Measurements from ENCODE around the gene COL5A1.

COL5A1 gene

GRCh38 chr9:134634667-134635230 is 6.9 kb upstream of the COL5A1 start:
- TF ChIP-seq EP300 (IDR thresholded peaks at IDR 0.05; ENCODE audit: borderline replicate concordance) (no peak), CEBPB (IDR thresholded peaks at IDR 0.05) (no peak), ZBTB7A (IDR thresholded peaks at IDR 0.05; ENCODE audit: low read depth) (no peak), RAD21 (IDR thresholded peaks at IDR 0.05; ENCODE audit: low read depth) (no peak), YY1 (IDR thresholded peaks at IDR 0.05; ENCODE audit: low read depth) (no peak), FOXM1 (IDR thresholded peaks at IDR 0.05; ENCODE audit: borderline replicate concordance, low read depth) (no peak), TAF1 (IDR thresholded peaks at IDR 0.05; ENCODE audit: low read depth) (no peak), EGR1 (IDR thresholded peaks at IDR 0.05) (no peak), NFIC (IDR thresholded peaks at IDR 0.05) (no peak), MAX (IDR thresholded peaks at IDR 0.05) (no peak), CREB1 (IDR thresholded peaks at IDR 0.05; ENCODE audit: low read depth) (no peak), TCF12 (IDR thresholded peaks at IDR 0.05; ENCODE audit: low read depth) (no peak), TEAD4 (IDR thresholded peaks at IDR 0.05) (no peak)
- TF ChIP-seq, protein P1, sequence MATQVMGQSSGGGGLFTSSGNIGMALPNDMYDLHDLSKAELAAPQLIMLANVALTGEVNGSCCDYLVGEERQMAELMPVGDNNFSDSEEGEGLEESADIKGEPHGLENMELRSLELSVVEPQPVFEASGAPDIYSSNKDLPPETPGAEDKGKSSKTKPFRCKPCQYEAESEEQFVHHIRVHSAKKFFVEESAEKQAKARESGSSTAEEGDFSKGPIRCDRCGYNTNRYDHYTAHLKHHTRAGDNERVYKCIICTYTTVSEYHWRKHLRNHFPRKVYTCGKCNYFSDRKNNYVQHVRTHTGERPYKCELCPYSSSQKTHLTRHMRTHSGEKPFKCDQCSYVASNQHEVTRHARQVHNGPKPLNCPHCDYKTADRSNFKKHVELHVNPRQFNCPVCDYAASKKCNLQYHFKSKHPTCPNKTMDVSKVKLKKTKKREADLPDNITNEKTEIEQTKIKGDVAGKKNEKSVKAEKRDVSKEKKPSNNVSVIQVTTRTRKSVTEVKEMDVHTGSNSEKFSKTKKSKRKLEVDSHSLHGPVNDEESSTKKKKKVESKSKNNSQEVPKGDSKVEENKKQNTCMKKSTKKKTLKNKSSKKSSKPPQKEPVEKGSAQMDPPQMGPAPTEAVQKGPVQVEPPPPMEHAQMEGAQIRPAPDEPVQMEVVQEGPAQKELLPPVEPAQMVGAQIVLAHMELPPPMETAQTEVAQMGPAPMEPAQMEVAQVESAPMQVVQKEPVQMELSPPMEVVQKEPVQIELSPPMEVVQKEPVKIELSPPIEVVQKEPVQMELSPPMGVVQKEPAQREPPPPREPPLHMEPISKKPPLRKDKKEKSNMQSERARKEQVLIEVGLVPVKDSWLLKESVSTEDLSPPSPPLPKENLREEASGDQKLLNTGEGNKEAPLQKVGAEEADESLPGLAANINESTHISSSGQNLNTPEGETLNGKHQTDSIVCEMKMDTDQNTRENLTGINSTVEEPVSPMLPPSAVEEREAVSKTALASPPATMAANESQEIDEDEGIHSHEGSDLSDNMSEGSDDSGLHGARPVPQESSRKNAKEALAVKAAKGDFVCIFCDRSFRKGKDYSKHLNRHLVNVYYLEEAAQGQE (IDR thresholded peaks at IDR 0.05; ENCODE audit: low read depth): no peak
- TF ChIP-seq, protein P2, sequence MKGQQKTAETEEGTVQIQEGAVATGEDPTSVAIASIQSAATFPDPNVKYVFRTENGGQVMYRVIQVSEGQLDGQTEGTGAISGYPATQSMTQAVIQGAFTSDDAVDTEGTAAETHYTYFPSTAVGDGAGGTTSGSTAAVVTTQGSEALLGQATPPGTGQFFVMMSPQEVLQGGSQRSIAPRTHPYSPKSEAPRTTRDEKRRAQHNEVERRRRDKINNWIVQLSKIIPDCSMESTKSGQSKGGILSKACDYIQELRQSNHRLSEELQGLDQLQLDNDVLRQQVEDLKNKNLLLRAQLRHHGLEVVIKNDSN (IDR thresholded peaks at IDR 0.05): no peak

DNA sequence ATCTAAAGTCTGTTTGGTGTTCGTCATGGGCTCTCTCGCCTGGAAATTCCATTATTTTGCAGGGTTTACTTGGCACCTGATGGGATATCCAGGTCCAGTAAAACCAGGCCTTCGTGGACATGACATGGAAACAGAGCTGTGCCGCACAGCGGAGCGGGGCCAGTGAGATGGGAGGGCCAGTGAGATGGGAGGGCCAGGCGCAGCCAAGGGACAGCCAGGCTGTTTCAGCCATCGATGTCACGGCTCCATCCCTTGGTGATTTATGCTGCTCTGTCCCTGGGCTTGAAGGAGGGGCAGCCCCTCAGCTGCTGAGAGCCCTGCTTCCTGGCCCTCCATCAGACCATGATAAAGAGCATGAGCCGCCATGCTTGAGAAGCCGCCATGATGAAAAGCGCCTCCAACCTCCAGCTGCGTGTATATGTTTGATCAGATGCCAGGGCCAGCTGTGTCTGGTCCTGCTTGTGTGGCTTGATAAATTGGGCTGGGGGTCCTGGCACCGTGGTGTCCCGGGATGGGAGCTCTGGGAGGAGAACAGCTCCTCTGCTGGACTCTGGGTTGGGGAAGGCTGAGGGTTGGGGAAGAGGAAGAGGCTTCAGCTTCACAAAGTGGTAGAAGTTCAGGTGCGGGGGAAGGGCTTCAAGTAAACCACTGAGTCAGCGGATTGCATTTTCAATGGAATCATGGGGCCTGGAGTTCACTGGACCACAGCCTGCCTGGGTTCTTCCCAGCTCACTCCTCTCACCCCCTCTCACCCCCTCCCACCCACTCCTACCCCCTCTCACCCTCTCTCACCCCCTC is 6.1 kb upstream of the COL5A1 start:
- TF ChIP-seq EGR1 (IDR thresholded peaks at IDR 0.05): no peak
- TF ChIP-seq MAX (IDR thresholded peaks at IDR 0.05): no peak
- TF ChIP-seq, protein P1 (IDR thresholded peaks at IDR 0.05; ENCODE audit: low read depth): no peak
- TF ChIP-seq CREB1 (IDR thresholded peaks at IDR 0.05; ENCODE audit: low read depth): no peak
- no peak for TF ChIP-seq YY1 (IDR thresholded peaks at IDR 0.05; ENCODE audit: low read depth)
- TF ChIP-seq RAD21 (IDR thresholded peaks at IDR 0.05; ENCODE audit: low read depth): no peak

DNA sequence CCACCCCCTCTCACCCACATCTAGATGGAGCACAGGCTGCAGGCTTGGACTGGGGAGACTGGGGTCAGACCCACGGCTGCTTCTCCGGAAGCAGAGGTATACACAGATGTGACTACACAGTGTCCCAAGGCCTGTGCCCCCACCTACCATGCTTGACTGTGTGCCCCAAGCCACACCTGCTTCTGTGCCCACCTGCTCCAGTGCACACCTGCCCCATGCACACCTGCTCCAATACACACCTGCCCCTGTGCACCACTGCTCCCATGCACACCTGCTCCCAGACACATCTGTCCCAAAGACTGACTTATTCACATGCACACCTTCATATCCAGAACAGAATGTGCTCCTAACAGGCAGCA is 5.5 kb upstream of the COL5A1 start:
- no peak for TF ChIP-seq TEAD4 (IDR thresholded peaks at IDR 0.05)
- no peak for TF ChIP-seq NFIC (IDR thresholded peaks at IDR 0.05)
- TF ChIP-seq RAD21 (IDR thresholded peaks at IDR 0.05; ENCODE audit: low read depth): no peak
- TF ChIP-seq CREB1 (IDR thresholded peaks at IDR 0.05; ENCODE audit: low read depth): no peak
- no peak for TF ChIP-seq MAX (IDR thresholded peaks at IDR 0.05)
- TF ChIP-seq YY1 (IDR thresholded peaks at IDR 0.05; ENCODE audit: low read depth): no peak
- TF ChIP-seq TCF12 (IDR thresholded peaks at IDR 0.05; ENCODE audit: low read depth): no peak
- TF ChIP-seq, protein P2 (IDR thresholded peaks at IDR 0.05): no peak
- TF ChIP-seq TAF1 (IDR thresholded peaks at IDR 0.05; ENCODE audit: low read depth): no peak
- no peak for TF ChIP-seq EP300 (IDR thresholded peaks at IDR 0.05; ENCODE audit: borderline replicate concordance)
- TF ChIP-seq EGR1 (IDR thresholded peaks at IDR 0.05): no peak
- no peak for TF ChIP-seq ZBTB7A (IDR thresholded peaks at IDR 0.05; ENCODE audit: low read depth)
- TF ChIP-seq, protein P1 (IDR thresholded peaks at IDR 0.05; ENCODE audit: low read depth): no peak
- no peak for TF ChIP-seq FOXM1 (IDR thresholded peaks at IDR 0.05; ENCODE audit: borderline replicate concordance, low read depth)
- no peak for TF ChIP-seq CEBPB (IDR thresholded peaks at IDR 0.05)

DNA sequence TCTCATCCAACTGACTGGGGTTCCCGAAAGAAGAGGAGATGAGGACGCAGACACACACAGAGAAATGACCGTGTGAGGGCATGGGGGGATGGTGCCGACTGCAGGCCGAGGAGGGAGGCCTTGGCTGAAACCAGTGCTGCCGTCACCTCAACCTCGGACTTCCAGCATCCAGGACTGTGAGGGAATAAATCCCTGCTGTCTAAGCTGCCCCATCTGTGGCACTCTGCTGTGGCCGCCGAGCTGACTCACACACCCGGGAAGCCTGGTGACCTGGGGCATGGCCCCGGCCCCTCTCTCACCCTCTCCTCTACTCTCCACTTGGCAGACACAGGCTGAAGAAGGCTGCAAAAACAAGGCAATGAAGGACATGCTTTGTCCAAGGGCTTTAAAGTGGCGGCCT is 4.4 kb upstream of the COL5A1 start:
- TF ChIP-seq, protein P1 (IDR thresholded peaks at IDR 0.05; ENCODE audit: low read depth): no peak
- TF ChIP-seq FOXM1 (IDR thresholded peaks at IDR 0.05; ENCODE audit: borderline replicate concordance, low read depth): no peak
- TF ChIP-seq TEAD4 (IDR thresholded peaks at IDR 0.05): no peak
- TF ChIP-seq TCF12 (IDR thresholded peaks at IDR 0.05; ENCODE audit: low read depth): no peak
- no peak for TF ChIP-seq YY1 (IDR thresholded peaks at IDR 0.05; ENCODE audit: low read depth)
- no peak for TF ChIP-seq CREB1 (IDR thresholded peaks at IDR 0.05; ENCODE audit: low read depth)
- TF ChIP-seq, protein P2 (IDR thresholded peaks at IDR 0.05): no peak
- no peak for TF ChIP-seq CEBPB (IDR thresholded peaks at IDR 0.05)

Measured in Ishikawa (cell line).